H1 (cell line): ENCODE results near the gene MAP6D1. TPM values are rescaled to one million over a fixed set of nuclear protein-coding genes. Genes with fewer than 3 reads are reported as not detected.
A peak's percentile ranks its signal among the peaks of the same experiment; 100 is the strongest.

Experiments
- CTCF ChIA-PET: fragments of 300-600 bp; sonication (Branson Sonifier 250); formaldehyde crosslinking; loops from one replicate; lab custom pipeline; 2021; ENCODE audit not compliant: partially characterized antibody; lab: Charles Lee
- POLR2A ChIA-PET: fragments of 300-600 bp; sonication (Branson Sonifier 250); formaldehyde crosslinking; loops from one replicate; lab custom pipeline; 2021; ENCODE audit warnings: inconsistent platforms; ENCODE audit not compliant: partially characterized antibody; lab: Charles Lee
- DNase-seq, 2 experiments: peaks; one replicate each; pipeline versions ENCODE4 v3.0.0 to v3.0.0-alpha.2; 2010 to 2022; ENCODE audit warnings: low spot score in 2 of 2, low read depth in 1 of 2, mixed read lengths in 1 of 2
- FAIRE-seq: peaks from 2 replicates; lab custom pipeline; 2011; peaks lifted over from hg19 to GRCh38; lab: Jason Lieb, UNC
- H2AFZ ChIP-seq: 2 replicates; pipeline ENCODE4 v1.8.1; 2012; ENCODE audit warnings: low read length, inconsistent platforms
- H2AK5ac ChIP-seq: 2 replicates; pipeline ENCODE4 v1.6.1; 2013; ENCODE audit warnings: low read depth, low read length
- H2BK120ac ChIP-seq: replicated peaks from 2 replicates; pipeline ENCODE3; 2013; ENCODE audit warnings: low read depth, low read length, inconsistent platforms
- H2BK12ac ChIP-seq: 2 replicates; pipeline ENCODE4 v1.6.1; 2013; ENCODE audit warnings: low read depth, low read length
- H2BK15ac ChIP-seq: 2 replicates; pipeline ENCODE4 v1.6.1; 2013; ENCODE audit warnings: low read length
- H2BK20ac ChIP-seq: 2 replicates; pipeline ENCODE4 v1.6.1; 2013; ENCODE audit warnings: low read length
- H2BK5ac ChIP-seq: 2 replicates; pipeline ENCODE4 v1.6.1; 2013; ENCODE audit warnings: low read depth, low read length
- H3K14ac ChIP-seq: 2 replicates; pipeline ENCODE4 v1.6.1; 2013; ENCODE audit warnings: inconsistent platforms; ENCODE audit not compliant: insufficient read length
- H3K18ac ChIP-seq: 2 replicates; pipeline ENCODE4 v1.6.1; 2013; ENCODE audit warnings: low read length; ENCODE audit errors: extremely low read depth
- H3K23ac ChIP-seq: 2 replicates; pipeline ENCODE4 v1.6.1; 2013; ENCODE audit warnings: inconsistent platforms; ENCODE audit not compliant: insufficient read length
- H3K23me2 ChIP-seq: 2 replicates; pipeline ENCODE4 v1.6.1; 2013; ENCODE audit warnings: low read depth, low read length
- H3K27ac ChIP-seq: 2 replicates; pipeline ENCODE4 v1.6.1; 2011; ENCODE audit warnings: low read depth, low read length, inconsistent platforms
- H3K27me3 ChIP-seq, 4 experiments: replicated peaks in 1 of 4; 1 replicate in 1 of 4; 2 replicates in 3 of 4; pipeline versions ENCODE4 v1.6.1 to v1.8.1; 2011 to 2013; ENCODE audit warnings: low read length in 3 of 4, mild to moderate bottlenecking in 3 of 4, inconsistent platforms in 2 of 4, mixed read lengths in 2 of 4, moderate library complexity in 1 of 4; ENCODE audit not compliant: control insufficient read depth in 3 of 4, insufficient read depth in 3 of 4; ENCODE audit errors: extremely low read depth in 1 of 4
- H3K36me3 ChIP-seq, 4 experiments: 2 replicates each; pipeline versions ENCODE4 v1.6.1 to v1.8.1; 2011 to 2013; ENCODE audit warnings: mild to moderate bottlenecking in 4 of 4, low read length in 3 of 4, moderate library complexity in 2 of 4, control low read depth in 1 of 4, inconsistent platforms in 1 of 4; ENCODE audit not compliant: insufficient read depth in 4 of 4, control insufficient read depth in 2 of 4
- H3K4ac ChIP-seq: replicated peaks from 2 replicates; pipeline ENCODE3; 2013; ENCODE audit warnings: low read length, low read depth, mixed read lengths, inconsistent platforms; ENCODE audit not compliant: insufficient read length
- H3K4me1 ChIP-seq, 4 experiments: replicated peaks in 1 of 4; 1 replicate in 1 of 4; 2 replicates in 3 of 4; pipeline versions ENCODE4 v1.6.1 to v1.8.1; 2011 to 2013; ENCODE audit warnings: low read length in 3 of 4, inconsistent platforms in 2 of 4, mixed read lengths in 1 of 4; ENCODE audit not compliant: insufficient read depth in 4 of 4, control insufficient read depth in 3 of 4
- H3K4me2 ChIP-seq, 2 experiments: 2 replicates each; pipeline versions ENCODE4 v1.6.1 to v1.8.1; 2011 to 2013; ENCODE audit warnings: low read depth in 2 of 2, low read length in 2 of 2, control low read depth in 1 of 2, inconsistent platforms in 1 of 2, mild to moderate bottlenecking in 1 of 2; ENCODE audit not compliant: insufficient read depth in 1 of 2
- H3K4me3 ChIP-seq, 4 experiments: fragments of 200-600, 300-600 bp in 1 of 4; sonication (generic), shearing (Covaris generic), sonication (Bioruptor Twin) in 1 of 4; 2 replicates each; pipeline versions ENCODE4 v1.5.1 to v1.8.1; 2011 to 2016; ENCODE audit warnings: low read length in 4 of 4, low read depth in 3 of 4, control low read depth in 2 of 4, inconsistent platforms in 2 of 4, mild to moderate bottlenecking in 2 of 4, mixed read lengths in 1 of 4, moderate library complexity in 1 of 4; ENCODE audit not compliant: insufficient read depth in 2 of 4; ENCODE audit errors: extremely low read depth in 1 of 4
- H3K56ac ChIP-seq: replicated peaks from 2 replicates; pipeline ENCODE3; 2013; ENCODE audit warnings: low read depth, mild to moderate bottlenecking, mixed read lengths, low read length, inconsistent platforms; ENCODE audit not compliant: insufficient read length
- H3K79me1 ChIP-seq: 2 replicates; pipeline ENCODE4 v1.6.1; 2013; ENCODE audit warnings: low read depth, low read length, control low read depth
- H3K79me2 ChIP-seq, 2 experiments: 2 replicates each; pipeline versions ENCODE4 v1.6.1 to v1.8.1; 2012 to 2013; ENCODE audit warnings: low read length in 2 of 2, mild to moderate bottlenecking in 2 of 2, inconsistent platforms in 1 of 2; ENCODE audit not compliant: insufficient read depth in 2 of 2, control insufficient read depth in 1 of 2
- H3K9ac ChIP-seq, 4 experiments: replicated peaks in 1 of 4; 1 replicate in 1 of 4; 2 replicates in 3 of 4; pipeline versions ENCODE4 v1.6.1 to v1.8.1; 2011 to 2013; ENCODE audit warnings: low read depth in 3 of 4, low read length in 3 of 4, control low read depth in 2 of 4, mild to moderate bottlenecking in 2 of 4, moderate library complexity in 2 of 4, inconsistent platforms in 1 of 4; ENCODE audit errors: extremely low read depth in 1 of 4
- H3K9me3 ChIP-seq, 2 experiments: 2 replicates each; pipeline versions ENCODE4 v1.6.1 to v1.8.1; 2012 to 2013; ENCODE audit warnings: mild to moderate bottlenecking in 2 of 2, moderate library complexity in 2 of 2, control low read depth in 1 of 2, inconsistent platforms in 1 of 2, low read depth in 1 of 2, low read length in 1 of 2, mixed read lengths in 1 of 2; ENCODE audit not compliant: insufficient read depth in 2 of 2
- H4K20me1 ChIP-seq, 2 experiments: replicated peaks in 1 of 2; 2 replicates each; pipeline versions ENCODE3 to v1.8.1; 2011 to 2013; ENCODE audit warnings: inconsistent platforms in 2 of 2, low read length in 2 of 2, mild to moderate bottlenecking in 1 of 2; ENCODE audit not compliant: insufficient read depth in 2 of 2, control insufficient read depth in 1 of 2
- H4K5ac ChIP-seq: 2 replicates; pipeline ENCODE4 v1.6.1; 2013; ENCODE audit warnings: low read length, low read depth, mixed read lengths, inconsistent platforms; ENCODE audit not compliant: insufficient read length
- H4K8ac ChIP-seq: 2 replicates; pipeline ENCODE4 v1.8.0; 2013; ENCODE audit warnings: mild to moderate bottlenecking, moderate library complexity, low read length, inconsistent platforms; ENCODE audit not compliant: insufficient read depth; ENCODE audit errors: extremely low read depth
- H4K91ac ChIP-seq: replicated peaks from 2 replicates; pipeline ENCODE3; 2013; ENCODE audit warnings: low read length, mixed read lengths, inconsistent platforms; ENCODE audit not compliant: insufficient read length
- KDM1A ChIP-seq: fragments of 200-600, 300-600 bp; sonication (generic); IDR thresholded peaks from 2 replicates; pipeline ENCODE4 v1.7.1; 2016; ENCODE audit warnings: mild to moderate bottlenecking, low read length, borderline replicate concordance
- WGBS, 2 experiments: shearing (Covaris generic) in 1 of 2; methylation state at CpG; one replicate each; pipeline versions ENCODE4 v1.1.6 to v1.1.7; 2013 to 2015; ENCODE audit warnings: low lambda C conversion rate in 2 of 2, mixed read lengths in 2 of 2, inconsistent platforms in 1 of 2, low coverage in 1 of 2, missing lambda C conversion rate in 1 of 2; ENCODE audit not compliant: insufficient replicate concordance in 2 of 2, insufficient coverage in 1 of 2, insufficient read length in 1 of 2; ENCODE audit errors: extremely low coverage in 1 of 2, missing lambda C conversion rate in 1 of 2; 5-methylcytosine and 5-hydroxymethylcytosine counted together
- polyA plus RNA-seq, 7 experiments: library from polyadenylated mRNA; depleted of rRNA in 3 of 7; stranded (reverse) in 5 of 7; unstranded in 2 of 7; fragments of >200 nt in 5 of 7; fragments of 200-250 nt in 2 of 7; gene quantifications; 1 replicate in 5 of 7; 2 replicates in 1 of 7; 4 replicates in 1 of 7; pipeline versions ENCODE4 v1.2.1 to v1.2.3, GENCODE V29; 2011 to 2013; ENCODE audit warnings: missing spikeins in 2 of 7, mixed read lengths in 2 of 7
- total RNA-seq: library from RNA; stranded (reverse); fragmentation: NEBNext Ultra II Directional; extraction: Animal tissue kit (Norgen Biotek cat#: 25700); gene quantifications from 2 replicates; pipeline ENCODE4 v1.2.1, GENCODE V29; 2021

Gene MAP6D1
- total and polyA plus RNA-seq, 2 of the 8 experiments (the other 6 are each of a cell fraction or from before 2014, with no cell fraction given) = 4.8 to 5.2 TPM

DNA sequence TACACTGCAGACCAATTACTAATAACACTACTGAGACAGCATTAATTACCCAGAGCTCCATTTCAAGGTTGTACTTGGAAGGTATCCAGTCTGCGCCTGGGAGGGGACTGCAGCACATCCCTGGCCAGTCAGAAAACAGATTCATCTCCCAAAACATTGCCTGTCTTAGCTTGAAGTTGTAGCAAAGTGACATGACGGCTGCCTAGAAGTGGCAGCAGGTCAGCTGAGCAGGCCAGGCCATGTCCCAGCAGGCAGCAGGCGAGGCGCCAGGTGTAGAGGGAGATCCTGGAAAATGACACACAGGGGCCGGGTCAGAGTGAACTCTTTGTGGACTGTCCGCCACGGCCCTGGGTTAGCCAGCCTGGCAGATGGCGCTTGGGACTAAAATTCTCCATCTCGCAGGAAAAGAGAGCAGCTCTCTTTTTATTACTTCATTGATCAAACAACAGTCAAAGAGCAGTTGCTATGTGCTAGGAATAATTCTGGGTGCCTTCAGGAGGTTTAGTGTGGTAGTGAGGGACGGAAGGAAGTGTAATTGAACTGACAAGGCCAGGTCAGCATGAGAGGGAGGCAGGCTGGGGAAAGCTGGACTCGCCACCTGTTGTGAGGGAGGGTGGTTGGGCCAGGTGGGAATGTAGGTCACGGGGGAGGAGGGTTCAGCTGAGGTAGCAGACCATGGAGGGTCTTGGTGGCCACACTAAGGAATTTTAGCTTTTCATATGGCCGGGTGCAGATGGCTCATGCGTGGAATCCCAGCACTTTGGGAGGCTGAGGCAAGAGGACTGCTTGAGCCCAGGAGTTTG lies 1.3 kb upstream of the MAP6D1 start:
- no peak for FAIRE-seq
- Histone ChIP-seq H3K56ac (no peak overlapping the region), H4K8ac (no peak overlapping the region), H3K9me3 (no peaks in the 10 kb centered on the region), H3K79me2 (no peaks in the 10 kb centered on the region), H3K27me3 (peaks cover 0 to 3% (median 0%) of the 10 kb centered on the region in 4 experiments; a peak in 3 of 7 replicates), H2BK20ac (no peak overlapping the region), H3K4me2 (peak overlapping the region in 1 of 2 experiments; percentile 99; a peak in 1 of 4 replicates), H2BK120ac (no peak overlapping the region), H2AFZ (no peak overlapping the region), H3K4me3 (no peak overlapping the region), H3K23me2 (peaks cover 13% of the 10 kb centered on the region; the same call in 1 of the 2 replicates), H3K9ac (no peak overlapping the region), H3K23ac (no peak overlapping the region), H4K20me1 (peaks cover 0 to 4% of the 10 kb centered on the region in 2 experiments), H3K79me1 (no peaks in the 10 kb centered on the region), H3K36me3 (peaks cover 0 to 6% (median 3%) of the 10 kb centered on the region in 4 experiments; a peak in 3 of 8 replicates), H3K18ac (no peak overlapping the region), H2AK5ac (no peak overlapping the region), H3K4ac (no peak overlapping the region), H3K4me1 (peaks cover 0 to 7% (median 3%) of the 10 kb centered on the region in 4 experiments; a peak in 4 of 7 replicates), H4K91ac (no peak overlapping the region), H4K5ac (no peak overlapping the region), H2BK5ac (0 out of 2 replicates have a peak overlapping the region, but pooled peaks have one; percentile 5), H2BK15ac (no peak overlapping the region), H3K14ac (no peak overlapping the region), H3K27ac (no peak overlapping the region), H2BK12ac (no peak overlapping the region)
- CTCF ChIA-PET = interaction anchor here (0.7 to 2.4 kb wide), 13 partner anchors 9 to 650 kb away, joined by 3 to 11 read pairs (median 3); partner anchors contain the start of gene PARL
- no peak for DNase-seq
- POLR2A ChIA-PET = interaction anchor here (0.6 to 1.9 kb wide), 6 partner anchors 10 to 128 kb away, joined by 3 to 6 read pairs (median 4); partner anchors contain the start of gene PARL
- 93% methylated on average over 14 of the region's 14 CpGs; no CpG with 5 or more reads in 1 of the 2 experiments for WGBS, 2 experiments
- TF ChIP-seq KDM1A = no peak
